ENCODE results near the gene KCNC3.

The KCNC3 gene

DNA sequence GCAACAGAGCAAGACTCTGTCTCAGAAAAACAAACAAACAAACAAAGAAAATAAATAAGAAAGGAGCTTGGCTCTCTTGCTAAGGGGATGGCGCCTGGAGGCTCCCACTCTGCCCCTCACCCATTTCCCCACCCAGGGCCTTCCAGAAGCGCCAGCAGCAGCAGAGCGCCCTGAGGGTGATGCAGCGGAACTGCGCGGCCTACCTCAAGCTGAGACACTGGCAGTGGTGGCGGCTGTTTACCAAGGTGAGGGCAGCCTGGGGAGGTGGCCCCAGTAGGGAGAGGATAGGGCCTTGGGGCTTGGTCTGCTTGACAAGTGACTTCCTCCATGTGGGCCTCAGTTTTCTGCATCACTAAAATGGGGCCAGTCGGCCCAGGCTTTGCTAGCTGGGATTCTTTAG, 66.0 kb downstream of the KCNC3 start:
- Histone ChIP-seq H3K27ac (ENCODE audit: low read length) (no peak overlapping the region), H3K36me3 (ENCODE audit: control insufficient read depth, insufficient read depth, low read length) (no peaks in the 10 kb centered on the region), H3K4me1 (ENCODE audit: control insufficient read depth, insufficient read depth, low read length) (no peaks in the 10 kb centered on the region), H3K27me3 (ENCODE audit: control insufficient read depth, insufficient read depth, low read length) (no peaks in the 10 kb centered on the region), H3K9me3 (ENCODE audit: control insufficient read depth, insufficient read depth, low read length) (peaks cover 3% of the 10 kb centered on the region), H3K4me3 (ENCODE audit: low read length) (no peak overlapping the region)
- DNase-seq (ENCODE audit: low read depth, low spot score), result no peak
- WGBS (ENCODE audit: insufficient coverage, insufficient read length), result no CpG with 5 or more reads among the region's 8 CpGs
